Measurements from ENCODE around the gene DUSP10.
A peak's percentile ranks its signal among the peaks of the same experiment; 100 is the strongest.

Gene DUSP10

DNA sequence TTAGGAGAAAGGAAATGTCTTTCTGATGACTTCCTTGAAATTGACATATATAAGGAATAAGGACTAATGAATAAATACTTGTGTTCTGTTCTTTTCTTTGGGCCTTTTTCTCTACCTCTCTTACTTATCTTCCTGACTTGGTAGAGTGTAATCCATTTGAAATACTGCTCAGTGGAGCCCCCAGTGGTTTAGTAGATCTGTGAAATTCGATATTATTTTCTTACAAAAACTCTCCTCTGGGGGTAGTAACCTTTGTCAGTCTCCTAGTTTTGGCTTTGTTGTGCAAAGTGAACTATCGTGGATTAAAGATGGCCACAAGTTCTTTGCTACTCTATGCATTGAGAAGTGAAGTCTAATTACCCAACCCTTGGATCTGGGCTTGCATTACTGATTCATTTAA, 48.8 kb downstream of the DUSP10 start:
- no peak for DNase-seq (ENCODE audit: low spot score)

DNA sequence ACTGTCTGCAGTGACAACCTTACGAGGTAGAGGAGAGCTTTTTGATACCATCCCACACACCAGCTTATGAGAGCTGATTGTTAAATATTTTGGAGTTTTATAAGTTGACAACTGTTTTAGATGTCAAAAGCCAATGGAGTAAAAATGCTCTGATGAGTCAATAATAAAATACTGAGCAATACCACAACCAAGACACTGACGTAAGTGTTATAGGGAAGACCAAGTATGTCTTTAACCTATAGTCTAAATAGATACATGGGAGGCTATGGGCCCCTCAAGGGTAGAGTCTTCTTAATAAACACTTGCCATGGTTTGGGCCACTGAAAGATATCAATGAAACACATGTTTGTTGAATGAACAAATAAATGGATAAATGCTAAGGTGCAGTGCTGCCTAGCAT, 49.2 kb downstream of the DUSP10 start:
- DNase-seq (ENCODE audit: low spot score): no peak

DNA sequence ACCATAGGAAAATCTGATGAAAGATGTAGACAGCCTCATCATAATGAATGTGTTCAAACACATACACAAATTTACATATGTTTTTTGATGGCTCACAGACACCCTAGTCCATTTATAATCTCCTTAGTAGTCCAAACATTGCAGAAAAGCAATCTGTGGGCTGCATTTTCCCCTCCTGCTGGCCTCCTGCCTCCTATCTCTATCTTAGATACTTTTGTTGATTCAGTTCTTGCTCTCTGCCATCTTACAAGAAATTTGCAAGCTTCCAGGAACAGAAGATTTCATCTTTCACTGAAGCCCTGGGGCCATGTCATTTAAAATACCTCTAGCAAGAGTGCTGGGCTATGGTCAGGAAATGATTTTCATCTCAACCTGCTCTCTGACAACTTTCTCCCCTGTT, 50.6 kb downstream of the DUSP10 start:
- DNase-seq (ENCODE audit: low spot score): no peak

GRCh38 chr1:221690858-221691257, 51.0 kb downstream of the DUSP10 start:
- no peak for DNase-seq (ENCODE audit: low spot score)

- no peak for DNase-seq (ENCODE audit: low spot score)
These were observed 52.8 kb downstream of the DUSP10 start for GRCh38 chr1:221689138-221689537.

DNA sequence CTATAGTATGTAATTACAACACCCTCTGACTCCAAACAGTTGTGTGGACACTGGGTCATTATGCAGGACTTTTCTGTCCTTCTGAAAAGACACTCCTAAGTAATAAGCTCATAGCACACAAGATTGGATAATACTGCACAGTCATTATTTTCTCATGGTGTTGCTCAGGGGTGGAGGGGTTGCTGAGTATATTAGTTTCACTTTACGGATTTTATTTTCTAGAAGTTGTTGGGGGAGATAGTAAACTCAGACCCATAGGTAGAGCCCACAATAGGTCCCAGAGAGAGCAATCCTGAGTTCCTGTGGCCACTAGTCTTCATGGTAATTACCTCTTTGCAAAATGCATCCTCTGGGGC, 53.4 kb downstream of the DUSP10 start:
- no peak for DNase-seq (ENCODE audit: low spot score)

DNA sequence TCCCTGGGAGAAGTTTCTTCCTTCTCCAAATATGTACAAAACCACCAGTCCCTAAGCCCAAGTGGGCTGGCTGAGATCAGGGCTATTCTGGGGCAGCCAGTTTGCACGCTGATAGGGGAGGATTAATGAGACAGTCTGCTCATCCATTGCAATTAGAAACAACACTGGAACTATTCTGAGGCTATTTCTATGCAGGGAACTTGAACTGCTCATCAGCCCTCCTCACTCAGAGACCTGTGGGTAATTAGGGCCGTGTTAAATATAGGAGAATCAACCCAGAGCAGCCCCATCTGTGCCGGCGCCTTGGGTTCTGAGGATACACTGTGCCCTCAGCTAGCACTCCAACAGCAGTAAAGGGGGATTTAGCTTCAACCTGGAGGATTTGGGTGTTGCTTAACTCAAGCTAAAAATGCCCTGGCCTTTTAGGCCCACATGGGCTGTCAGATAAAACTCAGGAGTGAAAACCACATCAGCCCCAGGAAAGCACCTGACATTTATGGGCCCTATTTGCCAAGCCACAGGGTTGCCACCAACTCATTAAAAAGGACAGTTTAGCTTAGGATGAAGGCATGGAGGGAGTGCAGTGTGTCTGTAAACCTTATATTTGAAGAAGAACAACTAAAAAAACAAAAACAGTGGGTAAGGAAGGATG, 53.9 kb downstream of the DUSP10 start:
- DNase-seq (ENCODE audit: low spot score): no peak

DNA sequence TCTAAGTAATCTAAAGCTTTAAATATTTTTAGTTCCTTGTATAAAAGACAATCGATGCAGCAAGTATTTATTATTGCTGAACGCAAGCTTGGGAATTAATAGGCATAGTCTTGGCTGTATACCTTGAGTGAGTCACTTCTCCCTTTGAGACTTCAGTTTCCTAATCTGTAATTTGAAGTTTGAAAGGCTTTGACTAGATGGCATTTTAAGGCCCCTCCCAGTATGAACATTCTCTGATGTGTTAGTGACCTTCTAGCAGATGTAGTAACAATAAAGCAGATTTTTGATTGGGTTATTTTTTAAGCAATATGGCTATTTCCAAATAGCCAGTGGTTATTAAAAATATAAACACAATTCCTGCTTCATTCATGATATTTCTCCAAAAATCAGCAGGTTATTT, 58.2 kb downstream of the DUSP10 start:
- no peak for DNase-seq (ENCODE audit: low spot score)

DNA sequence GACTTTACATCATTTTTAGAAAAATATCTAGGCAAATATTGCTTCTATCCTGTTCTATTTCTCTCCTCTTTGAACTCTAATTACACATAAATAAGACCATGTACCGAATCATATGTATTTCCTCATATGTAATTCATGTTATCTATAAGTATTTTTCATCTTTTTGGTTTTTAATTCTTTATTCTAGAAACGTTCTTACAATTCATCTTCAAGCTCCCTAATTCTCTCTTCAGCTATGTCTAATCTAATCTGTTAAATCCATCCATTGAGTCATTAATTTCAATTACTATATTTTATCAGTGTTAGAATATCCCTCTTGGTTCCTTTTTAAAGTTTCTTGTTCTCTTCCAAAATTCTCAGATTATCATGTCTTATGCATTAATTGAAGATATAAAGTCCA, 61.8 kb downstream of the DUSP10 start:
- no peak for DNase-seq (ENCODE audit: low spot score)

- no peak for DNase-seq (ENCODE audit: low spot score)
These were observed 63.9 kb downstream of the DUSP10 start for GRCh38 chr1:221678014-221678413.

- no peak for DNase-seq (ENCODE audit: low spot score)
These were observed 65.7 kb downstream of the DUSP10 start for GRCh38 chr1:221675880-221676800.

- DNase-seq (ENCODE audit: low spot score): no peak
These were observed 68.9 kb downstream of the DUSP10 start for GRCh38 chr1:221672965-221673364.

DNA sequence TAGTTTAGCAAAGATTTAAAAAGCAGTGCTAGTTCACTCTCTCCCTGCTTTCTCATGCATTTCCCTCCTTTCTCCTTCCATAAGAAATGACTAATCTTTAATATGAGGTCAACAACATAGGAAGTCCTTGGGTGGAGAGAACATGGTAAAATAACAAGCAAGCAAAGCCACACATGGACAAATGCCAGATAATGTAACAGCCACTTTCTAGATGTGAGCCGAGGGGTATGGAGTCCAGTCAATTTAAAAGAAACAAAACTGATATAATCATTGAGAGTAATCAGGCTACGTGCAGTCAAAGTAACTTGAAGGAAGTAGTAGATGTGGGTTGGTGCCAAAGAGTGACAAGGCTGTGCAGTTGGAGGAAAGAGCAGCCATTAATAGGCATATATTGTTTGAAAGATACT, 69.6 kb downstream of the DUSP10 start:
- DNase-seq (ENCODE audit: low spot score): peak; percentile 41

- DNase-seq (ENCODE audit: low spot score): no peak
These were observed 71.8 kb downstream of the DUSP10 start for GRCh38 chr1:221670081-221670480.

- DNase-seq (ENCODE audit: low spot score): no peak
These were observed 72.4 kb downstream of the DUSP10 start for GRCh38 chr1:221669441-221669840.

DNA sequence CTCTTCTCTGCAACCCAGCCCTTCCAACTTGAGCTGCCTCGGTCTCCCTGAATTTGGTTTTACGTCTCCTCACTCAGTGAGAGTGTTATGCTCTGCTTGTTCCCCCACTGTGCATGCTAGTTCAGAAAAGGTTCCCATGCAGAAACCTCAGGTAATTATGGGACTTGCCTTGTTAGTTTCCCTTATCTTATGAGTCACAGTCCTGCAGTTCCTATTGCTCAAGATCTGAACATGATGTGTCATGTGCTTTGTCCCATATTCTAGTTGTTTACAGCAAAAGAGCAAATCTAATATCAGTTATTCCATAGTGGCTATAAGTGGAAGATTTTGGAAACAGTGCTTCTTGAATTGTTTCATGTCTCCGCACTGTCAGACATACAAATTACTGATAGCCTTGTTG, 74.4 kb downstream of the DUSP10 start:
- peak; percentile 30 for DNase-seq (ENCODE audit: low spot score)

GRCh38 chr1:221664253-221664652, 77.6 kb downstream of the DUSP10 start:
- DNase-seq (ENCODE audit: low spot score): no peak

DNA sequence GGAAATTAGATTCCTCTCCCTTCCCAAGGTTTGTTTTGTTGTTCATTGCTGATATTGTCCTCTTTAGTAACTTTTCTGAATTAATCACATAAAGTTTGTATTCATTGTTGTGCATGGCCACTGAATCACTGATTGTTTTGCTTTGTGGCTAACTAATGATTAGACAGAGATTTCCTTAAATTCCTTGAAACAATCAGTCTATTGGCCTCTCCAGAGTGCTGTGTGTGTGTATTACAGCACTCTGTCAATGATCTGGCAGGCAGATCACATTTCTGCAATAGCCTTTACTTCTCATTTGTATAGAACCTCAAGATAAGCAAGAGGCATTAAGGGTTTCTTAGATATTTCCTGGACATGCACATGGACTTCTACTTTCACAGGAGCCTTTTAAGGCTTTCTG, 78.6 kb downstream of the DUSP10 start:
- no peak for DNase-seq (ENCODE audit: low spot score)

- no peak for DNase-seq (ENCODE audit: low spot score)
These were observed 86.1 kb downstream of the DUSP10 start for GRCh38 chr1:221655766-221656305.
